HEK293T (cell line): ENCODE data around the gene CMYA5.

ENCODE experiments used
- CTCF ChIA-PET: fragments of 350-600 bp; formaldehyde crosslinking; extraction: SDS; loops from one replicate; lab custom pipeline; 2021; ENCODE audit warnings: antibody characterized with exemption, inconsistent platforms; lab: Yijun Ruan, JAX
- POLR2A ChIA-PET: fragments of 350-600 bp; formaldehyde crosslinking; extraction: SDS; loops from one replicate; lab custom pipeline; 2020; ENCODE audit warnings: antibody characterized with exemption, inconsistent platforms; lab: Yijun Ruan, JAX
- DNase-seq: peaks from one replicate; pipeline ENCODE4 v3.0.0; 2012; ENCODE audit warnings: mixed read lengths; ENCODE audit errors: extremely low spot score
- ARNT ChIP-seq: fragments of 450-650 bp; IDR thresholded peaks from 2 replicates; pipeline ENCODE4 v1.6.1; 2017; ENCODE audit warnings: mild to moderate bottlenecking
- BHLHE40 ChIP-seq: fragments of 450-650 bp; IDR thresholded peaks from 2 replicates; pipeline ENCODE4 v1.6.1; 2016; ENCODE audit warnings: mild to moderate bottlenecking, moderate library complexity, borderline replicate concordance
- CTBP1 ChIP-seq: fragments of 450-650 bp; IDR thresholded peaks from 2 replicates; pipeline ENCODE4 v1.6.1; 2016; ENCODE audit warnings: borderline replicate concordance
- ELF4 ChIP-seq: fragments of 450-650 bp; IDR thresholded peaks from 2 replicates; pipeline ENCODE4 v1.6.1; 2017; ENCODE audit warnings: antibody characterized with exemption
- FOXA1 ChIP-seq: fragments of 450-650 bp; IDR thresholded peaks from 2 replicates; pipeline ENCODE4 v1.6.1; 2016; ENCODE audit warnings: mild to moderate bottlenecking
- FOXK2 ChIP-seq: fragments of 450-650 bp; IDR thresholded peaks from 2 replicates; pipeline ENCODE4 v1.6.1; 2016; ENCODE audit warnings: mild to moderate bottlenecking
- FOXM1 ChIP-seq: fragments of 450-650 bp; IDR thresholded peaks from 2 replicates; pipeline ENCODE4 v1.6.1; 2017; ENCODE audit warnings: mild to moderate bottlenecking, borderline replicate concordance
- HDGF ChIP-seq: fragments of 450-650 bp; IDR thresholded peaks from 2 replicates; pipeline ENCODE4 v1.6.1; 2017; ENCODE audit warnings: antibody characterized with exemption, borderline replicate concordance
- L3MBTL2 ChIP-seq: fragments of 450-650 bp; conservative IDR thresholded peaks from 2 replicates; pipeline ENCODE4 v1.6.1; 2016; ENCODE audit warnings: mild to moderate bottlenecking
- LEF1 ChIP-seq: fragments of 450-650 bp; IDR thresholded peaks from 2 replicates; pipeline ENCODE4 v1.6.1; 2017; ENCODE audit warnings: mild to moderate bottlenecking, borderline replicate concordance
- NFRKB ChIP-seq: fragments of 450-650 bp; IDR thresholded peaks from 2 replicates; pipeline ENCODE4 v1.6.1; 2016; ENCODE audit warnings: mild to moderate bottlenecking, moderate library complexity
- PKNOX1 ChIP-seq: fragments of 450-650 bp; IDR thresholded peaks from 2 replicates; pipeline ENCODE4 v1.6.1; 2016
- SP1 ChIP-seq: fragments of 450-650 bp; IDR thresholded peaks from 2 replicates; pipeline ENCODE4 v1.6.1; 2017
- SUZ12 ChIP-seq: fragments of 450-650 bp; IDR thresholded peaks from 2 replicates; pipeline ENCODE4 v1.6.1; 2016; ENCODE audit warnings: mild to moderate bottlenecking
- TARDBP ChIP-seq: fragments of 450-650 bp; IDR thresholded peaks from 2 replicates; pipeline ENCODE4 v1.6.1; 2016
- ZNF384 ChIP-seq: fragments of 450-650 bp; IDR thresholded peaks from 2 replicates; pipeline ENCODE4 v1.6.1; 2016

CMYA5 gene

GRCh38 chr5:79811081-79811480, 121.4 kb downstream of the CMYA5 start:
- no peak for TF ChIP-seq FOXA1
- no peak for TF ChIP-seq BHLHE40
- no peak for TF ChIP-seq SUZ12
- no peak for TF ChIP-seq SP1
- TF ChIP-seq TARDBP: no peak
- no peak for TF ChIP-seq FOXM1
- TF ChIP-seq ELF4: no peak
- no peak for TF ChIP-seq L3MBTL2
- no peak for TF ChIP-seq HDGF
- ChIA-PET CTCF (no interaction called here), POLR2A (no interaction called here)
- DNase-seq: no peak

- POLR2A ChIA-PET: no interaction called here
- TF ChIP-seq SUZ12: no peak
- TF ChIP-seq CTBP1: no peak
- TF ChIP-seq TARDBP: no peak
- TF ChIP-seq SP1: no peak
- no peak for TF ChIP-seq PKNOX1
- no peak for TF ChIP-seq NFRKB
- no peak for TF ChIP-seq LEF1
- TF ChIP-seq ZNF384: no peak
- TF ChIP-seq HDGF: no peak
- no peak for TF ChIP-seq BHLHE40
- no peak for TF ChIP-seq ARNT
- no peak for TF ChIP-seq FOXK2
- no peak for TF ChIP-seq FOXM1
- TF ChIP-seq L3MBTL2: no peak
Observed at GRCh38 chr5:79811904-79812303, 122.3 kb downstream of the CMYA5 start.

GRCh38 chr5:79814699-79815098, 125.1 kb downstream of the CMYA5 start:
- CTCF ChIA-PET: no interaction called here

More at GRCh38 chr5:79811904-79812303, 122.3 kb downstream of the CMYA5 start:
- no peak for DNase-seq
- CTCF ChIA-PET: no interaction called here

GRCh38 chr5:79816014-79816413, 126.4 kb downstream of the CMYA5 start:
- ChIA-PET CTCF (no interaction called here), POLR2A (no interaction called here)
- TF ChIP-seq FOXA1 (no peak), HDGF (no peak), PKNOX1 (no peak), ARNT (no peak), FOXM1 (no peak), SUZ12 (no peak), SP1 (no peak), TARDBP (no peak), ELF4 (no peak), LEF1 (no peak), BHLHE40 (no peak), FOXK2 (no peak), NFRKB (no peak), L3MBTL2 (no peak), ZNF384 (no peak)
- DNase-seq: no peak

More at GRCh38 chr5:79814699-79815098, 125.1 kb downstream of the CMYA5 start:
- no peak for DNase-seq
- POLR2A ChIA-PET: interaction anchor here (0.6 kb wide), 1 partner anchor 12 kb away, joined by 3 read pairs; no protein-coding TSS in a partner anchor
- no peak for TF ChIP-seq ELF4
- no peak for TF ChIP-seq L3MBTL2
- TF ChIP-seq HDGF: no peak
- no peak for TF ChIP-seq ARNT
- no peak for TF ChIP-seq TARDBP
- TF ChIP-seq FOXA1: no peak

- ChIA-PET POLR2A (no interaction called here), CTCF (interaction anchor here (0.6 kb wide), 1 partner anchor 943 kb away, joined by 3 read pairs; no protein-coding TSS in a partner anchor)
- DNase-seq: no peak
- TF ChIP-seq ELF4 (no peak), TARDBP (no peak), CTBP1 (no peak), LEF1 (no peak), ARNT (no peak), FOXK2 (no peak), NFRKB (no peak), HDGF (no peak), SUZ12 (no peak), L3MBTL2 (no peak), ZNF384 (no peak), PKNOX1 (no peak), FOXA1 (no peak), FOXM1 (no peak), BHLHE40 (no peak), SP1 (no peak)
Observed at GRCh38 chr5:79820648-79821047, 131.0 kb downstream of the CMYA5 start.

GRCh38 chr5:79824444-79824843, 134.8 kb downstream of the CMYA5 start:
- ChIA-PET POLR2A (no interaction called here), CTCF (no interaction called here)
- TF ChIP-seq FOXA1: no peak
- TF ChIP-seq SUZ12: no peak
- TF ChIP-seq CTBP1: no peak
- TF ChIP-seq BHLHE40: no peak
- no peak for TF ChIP-seq HDGF
- TF ChIP-seq FOXM1: no peak
- TF ChIP-seq LEF1: no peak
- no peak for TF ChIP-seq ZNF384
- no peak for TF ChIP-seq ELF4
- no peak for TF ChIP-seq PKNOX1
- no peak for TF ChIP-seq ARNT
- no peak for TF ChIP-seq FOXK2
- no peak for TF ChIP-seq NFRKB
- DNase-seq: no peak
